Measurements from ENCODE around the gene DLX3.
A peak's percentile ranks its signal among the peaks of the same experiment; 100 is the strongest.

DLX3 gene

DNA sequence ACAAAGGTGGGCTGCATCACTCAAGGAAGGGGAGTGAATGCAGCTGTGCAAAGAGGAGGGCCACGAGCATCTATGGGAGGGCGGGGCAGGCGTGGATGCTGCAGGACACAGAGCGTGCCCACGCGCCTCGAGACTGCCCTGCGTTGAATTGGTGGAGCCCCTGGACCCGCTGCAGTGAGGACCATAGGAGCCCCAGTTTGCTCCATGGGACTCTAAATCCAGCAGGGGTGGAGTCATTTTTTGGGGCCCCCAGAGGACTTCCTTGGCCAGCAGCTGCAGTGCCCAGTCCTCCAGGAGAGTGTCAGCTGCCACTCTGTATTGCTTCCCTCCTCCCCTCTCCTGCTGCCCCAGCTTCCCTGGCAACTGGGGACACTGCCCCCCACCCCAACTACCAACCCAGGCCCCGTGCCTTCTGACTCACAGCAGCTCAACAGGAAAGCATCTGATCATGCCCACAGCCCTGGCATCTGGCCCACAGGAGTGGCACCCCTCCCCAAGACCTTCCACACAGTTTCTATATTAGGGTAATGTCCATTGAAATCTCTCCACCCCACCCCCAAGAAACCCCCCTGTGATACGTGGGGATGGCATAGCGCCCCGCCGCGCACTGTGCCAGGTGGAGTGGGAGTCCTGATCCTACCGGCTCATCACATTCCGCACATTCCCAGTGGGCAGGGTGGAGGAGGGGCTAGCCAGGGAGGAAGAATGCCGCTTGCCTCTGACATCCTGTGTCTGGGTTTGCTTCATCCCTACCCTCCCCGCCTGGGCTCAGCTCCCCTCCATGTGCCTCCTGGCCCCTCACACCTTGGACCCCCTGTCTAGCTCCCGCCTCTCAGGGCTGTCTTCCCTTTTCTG is 33.1 kb upstream of the DLX3 start:
- H3K27ac ChIP-seq (ENCODE audit: low read length): no peak overlapping the region
- TF ChIP-seq EZH2 (IDR thresholded peaks at IDR 0.05; ENCODE audit: borderline replicate concordance, low read depth, low read length, severe bottlenecking): no peak
- TF ChIP-seq, protein P1, sequence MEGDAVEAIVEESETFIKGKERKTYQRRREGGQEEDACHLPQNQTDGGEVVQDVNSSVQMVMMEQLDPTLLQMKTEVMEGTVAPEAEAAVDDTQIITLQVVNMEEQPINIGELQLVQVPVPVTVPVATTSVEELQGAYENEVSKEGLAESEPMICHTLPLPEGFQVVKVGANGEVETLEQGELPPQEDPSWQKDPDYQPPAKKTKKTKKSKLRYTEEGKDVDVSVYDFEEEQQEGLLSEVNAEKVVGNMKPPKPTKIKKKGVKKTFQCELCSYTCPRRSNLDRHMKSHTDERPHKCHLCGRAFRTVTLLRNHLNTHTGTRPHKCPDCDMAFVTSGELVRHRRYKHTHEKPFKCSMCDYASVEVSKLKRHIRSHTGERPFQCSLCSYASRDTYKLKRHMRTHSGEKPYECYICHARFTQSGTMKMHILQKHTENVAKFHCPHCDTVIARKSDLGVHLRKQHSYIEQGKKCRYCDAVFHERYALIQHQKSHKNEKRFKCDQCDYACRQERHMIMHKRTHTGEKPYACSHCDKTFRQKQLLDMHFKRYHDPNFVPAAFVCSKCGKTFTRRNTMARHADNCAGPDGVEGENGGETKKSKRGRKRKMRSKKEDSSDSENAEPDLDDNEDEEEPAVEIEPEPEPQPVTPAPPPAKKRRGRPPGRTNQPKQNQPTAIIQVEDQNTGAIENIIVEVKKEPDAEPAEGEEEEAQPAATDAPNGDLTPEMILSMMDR (IDR thresholded peaks at IDR 0.05; ENCODE audit: borderline replicate concordance, extremely low read depth, low read length, poor library complexity, severe bottlenecking): no peak
- no peaks in the 10 kb centered on the region for H3K36me3 ChIP-seq (ENCODE audit: insufficient read depth, low read length)
- H3K9ac ChIP-seq (ENCODE audit: low read depth, low read length): no peak overlapping the region
- peaks cover 17% of the 10 kb centered on the region for H3K9me3 ChIP-seq (ENCODE audit: insufficient read depth, low read length, severe bottlenecking)
- H2AFZ ChIP-seq (ENCODE audit: low read depth, low read length): no peak overlapping the region
- DNase-seq (no peak), ATAC-seq (ENCODE audit: insufficient read depth, low read depth) (no peak)
- H3K79me2 ChIP-seq (ENCODE audit: insufficient read depth, low read length): no peaks in the 10 kb centered on the region
- no peak overlapping the region for H3K4me2 ChIP-seq (ENCODE audit: insufficient read depth, low read length)
- H3K27me3 ChIP-seq (ENCODE audit: insufficient read depth, low read length, poor library complexity): peaks cover 3% of the 10 kb centered on the region
- H3K4me3 ChIP-seq (ENCODE audit: low read depth in 1 of 2, low read length in 2 of 2): no peak overlapping the region
- H4K20me1 ChIP-seq (ENCODE audit: insufficient read depth, low read length): peaks cover 9% of the 10 kb centered on the region
- peaks cover 8% of the 10 kb centered on the region; the same call in 1 of the 2 replicates for H3K4me1 ChIP-seq (ENCODE audit: insufficient read depth, low read length)

DNA sequence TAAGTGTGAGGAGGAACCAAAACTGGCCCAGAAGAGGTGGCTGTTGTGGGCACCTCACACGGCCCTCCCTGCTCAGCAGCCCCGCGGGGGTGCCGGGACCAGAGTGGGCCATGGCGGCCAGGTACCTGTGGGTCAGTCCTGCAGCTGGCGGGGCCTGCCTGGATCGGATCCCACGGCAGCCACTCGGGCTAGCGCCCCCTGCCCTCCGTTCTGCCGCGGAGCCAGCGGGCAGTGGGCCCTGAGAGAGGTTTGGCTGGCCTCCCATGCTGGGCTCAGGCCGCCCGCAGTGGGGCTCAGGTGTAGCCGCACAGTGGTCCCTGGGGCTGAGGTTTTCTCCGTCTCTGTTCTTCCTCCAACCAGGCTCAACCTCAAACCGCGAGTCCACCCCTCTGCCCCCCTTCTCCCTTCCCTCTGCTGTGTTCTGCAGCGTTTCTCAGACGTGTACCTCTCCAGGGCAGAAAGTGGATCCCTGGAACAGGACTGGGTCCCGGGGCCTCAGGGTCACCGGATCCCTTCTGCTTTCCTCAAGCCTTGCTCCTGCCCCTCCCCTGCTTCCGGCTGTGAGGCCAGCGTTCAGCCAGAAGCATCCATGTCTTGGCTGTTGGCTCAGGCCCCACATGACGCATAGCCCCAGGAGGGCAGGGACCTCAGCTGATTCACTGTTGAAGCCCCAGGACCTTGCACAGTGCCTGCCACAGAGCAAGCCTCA is 32.3 kb upstream of the DLX3 start:
- H4K20me1 ChIP-seq (ENCODE audit: insufficient read depth, low read length): peaks cover 9% of the 10 kb centered on the region
- H2AFZ ChIP-seq (ENCODE audit: low read depth, low read length): no peak overlapping the region
- peak; percentile 53 for DNase-seq
- no peaks in the 10 kb centered on the region for H3K79me2 ChIP-seq (ENCODE audit: insufficient read depth, low read length)
- no peak overlapping the region for H3K27ac ChIP-seq (ENCODE audit: low read length)
- H3K36me3 ChIP-seq (ENCODE audit: insufficient read depth, low read length): no peaks in the 10 kb centered on the region
- TF ChIP-seq, protein P1 (IDR thresholded peaks at IDR 0.05; ENCODE audit: borderline replicate concordance, extremely low read depth, low read length, poor library complexity, severe bottlenecking): no peak
- TF ChIP-seq EZH2 (IDR thresholded peaks at IDR 0.05; ENCODE audit: borderline replicate concordance, low read depth, low read length, severe bottlenecking): no peak
- no peak overlapping the region for H3K9ac ChIP-seq (ENCODE audit: low read depth, low read length)
- no peak overlapping the region for H3K4me3 ChIP-seq (ENCODE audit: low read depth in 1 of 2, low read length in 2 of 2)
- peaks cover 3% of the 10 kb centered on the region for H3K27me3 ChIP-seq (ENCODE audit: insufficient read depth, low read length, poor library complexity)
- peaks cover 17% of the 10 kb centered on the region for H3K9me3 ChIP-seq (ENCODE audit: insufficient read depth, low read length, severe bottlenecking)
- peaks cover 8% of the 10 kb centered on the region; the same call in 1 of the 2 replicates for H3K4me1 ChIP-seq (ENCODE audit: insufficient read depth, low read length)
- no peak overlapping the region for H3K4me2 ChIP-seq (ENCODE audit: insufficient read depth, low read length)
- ATAC-seq (ENCODE audit: insufficient read depth, low read depth): peak; percentile 91

DNA sequence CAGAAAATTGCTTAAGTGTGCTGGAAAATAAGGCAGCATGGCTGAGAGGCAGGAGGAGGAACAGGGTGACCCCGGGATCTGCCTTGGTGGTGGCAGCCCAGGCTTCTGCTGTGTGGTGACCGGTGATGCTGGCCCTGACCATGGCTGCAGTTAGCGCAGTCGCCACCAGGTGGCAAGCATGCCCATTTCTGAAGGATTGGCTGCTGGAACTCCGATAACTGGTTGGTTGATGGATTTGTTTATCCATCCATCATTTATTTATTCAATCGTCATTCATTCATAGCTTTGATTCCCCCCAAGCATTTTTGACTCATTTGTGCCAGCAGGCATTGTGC is 31.8 kb upstream of the DLX3 start:
- Histone ChIP-seq H2AFZ (ENCODE audit: low read depth, low read length) (no peak overlapping the region), H3K4me2 (ENCODE audit: insufficient read depth, low read length) (no peak overlapping the region), H3K9me3 (ENCODE audit: insufficient read depth, low read length, severe bottlenecking) (peaks cover 17% of the 10 kb centered on the region), H3K27me3 (ENCODE audit: insufficient read depth, low read length, poor library complexity) (peaks cover 3% of the 10 kb centered on the region), H3K27ac (ENCODE audit: low read length) (no peak overlapping the region), H4K20me1 (ENCODE audit: insufficient read depth, low read length) (peaks cover 9% of the 10 kb centered on the region), H3K9ac (ENCODE audit: low read depth, low read length) (no peak overlapping the region), H3K36me3 (ENCODE audit: insufficient read depth, low read length) (no peaks in the 10 kb centered on the region), H3K79me2 (ENCODE audit: insufficient read depth, low read length) (no peaks in the 10 kb centered on the region), H3K4me1 (ENCODE audit: insufficient read depth, low read length) (peaks cover 8% of the 10 kb centered on the region; the same call in 1 of the 2 replicates), H3K4me3 (ENCODE audit: low read depth in 1 of 2, low read length in 2 of 2) (no peak overlapping the region)
- ATAC-seq (ENCODE audit: insufficient read depth, low read depth) (peak; percentile 54), DNase-seq (peak; percentile 54)
- TF ChIP-seq EZH2 (IDR thresholded peaks at IDR 0.05; ENCODE audit: borderline replicate concordance, low read depth, low read length, severe bottlenecking): no peak
- TF ChIP-seq, protein P1 (IDR thresholded peaks at IDR 0.05; ENCODE audit: borderline replicate concordance, extremely low read depth, low read length, poor library complexity, severe bottlenecking): peak; percentile 96

All from DND-41 (cell line).